HCT116 (cell line): ENCODE data around the gene BOD1L1. TPM values are rescaled to one million over a fixed set of nuclear protein-coding genes. Genes with fewer than 3 reads are reported as not detected.

ENCODE experiments used
- ATAC-seq: fragments of 200-7000 bp; cut with Tn5 transposase; 2 replicates; pipeline ENCODE4 v1.9.1; 2020; ENCODE audit warnings: mild to moderate bottlenecking, moderate library complexity
- BruUV-seq: library from RNA; stranded (reverse); fragments of 400-500 nt; replicated peaks from 2 replicates; lab custom pipeline; 2021; lab: Mats Ljungman, UMichigan
- CTCF ChIA-PET: fragments of 300-600 bp; sonication (Branson Sonifier 250); formaldehyde crosslinking; loops from one replicate; lab custom pipeline; 2021; ENCODE audit warnings: antibody characterized with exemption; lab: Charles Lee
- POLR2A ChIA-PET: fragments of 300-600, 350-600 bp; sonication (Branson Sonifier 250); formaldehyde crosslinking; loops from one replicate; lab custom pipeline; 2021; ENCODE audit warnings: antibody characterized with exemption; lab: Charles Lee
- RAD21 ChIA-PET, 2 experiments: fragments of 300-600 bp; sonication (Branson Sonifier 250); formaldehyde crosslinking; loops; one replicate each; lab custom pipeline; 2023; ENCODE audit warnings: low total read pairs in 2 of 2; ENCODE audit not compliant: uncharacterized antibody in 2 of 2, unreplicated experiment in 2 of 2, low non-redundant PET in 1 of 2; lab: Charles Lee
- DNase-seq: peaks from one replicate; pipeline ENCODE4 v3.0.0-alpha.2; 2010; ENCODE audit warnings: low read depth, low spot score
- H2AFZ ChIP-seq: fragments of 200-600 bp; shearing (Covaris generic), sonication (generic); 2 replicates; pipeline ENCODE4 v1.6.1; 2017; ENCODE audit warnings: low read depth, mixed run types, mixed read lengths, antibody characterized with exemption, low read length; ENCODE audit not compliant: poor library complexity, severe bottlenecking
- H3K27ac ChIP-seq: 2 replicates; pipeline ENCODE4 v1.5.1; 2012; ENCODE audit warnings: low read depth, low read length
- H3K27me3 ChIP-seq: fragments of 200-600 bp; sonication (generic); 2 replicates; pipeline ENCODE4 v1.6.1; 2016; ENCODE audit warnings: mixed run types, low read length, mixed read lengths; ENCODE audit not compliant: insufficient read depth
- H3K36me3 ChIP-seq, 2 experiments: fragments of 200-500 bp in 1 of 2; fragments of 200-600 bp in 1 of 2; sonication (Bioruptor generic) in 1 of 2; sonication (generic) in 1 of 2; 2 replicates each; pipeline versions ENCODE4 v1.5.1 to v1.6.1; 2014 to 2016; ENCODE audit warnings: low read length in 2 of 2, inconsistent platforms in 1 of 2, mixed read lengths in 1 of 2, mixed run types in 1 of 2; ENCODE audit not compliant: insufficient read depth in 2 of 2, control insufficient read depth in 1 of 2
- H3K4me1 ChIP-seq, 2 experiments: fragments of 200-600 bp in 1 of 2; sonication (generic) in 1 of 2; 2 replicates each; pipeline versions ENCODE4 v1.5.1 to v1.6.1; 2012 to 2017; ENCODE audit warnings: low read length in 2 of 2, inconsistent platforms in 1 of 2, mild to moderate bottlenecking in 1 of 2, mixed read lengths in 1 of 2, mixed run types in 1 of 2, moderate library complexity in 1 of 2; ENCODE audit not compliant: insufficient read depth in 2 of 2, control insufficient read depth in 1 of 2
- H3K4me2 ChIP-seq: fragments of 200-600 bp; sonication (generic); 2 replicates; pipeline ENCODE4 v1.6.1; 2017; ENCODE audit warnings: mixed run types, low read length, mixed read lengths
- H3K4me3 ChIP-seq, 2 experiments: fragments of 200-600 bp in 1 of 2; sonication (generic) in 1 of 2; replicated peaks in 1 of 2; 2 replicates each; pipeline ENCODE4 v1.5.1; 2011 to 2016; ENCODE audit warnings: low read length in 2 of 2, control low read depth in 1 of 2, low read depth in 1 of 2, mild to moderate bottlenecking in 1 of 2, mixed read lengths in 1 of 2, mixed run types in 1 of 2
- H3K79me2 ChIP-seq: fragments of 200-600 bp; sonication (generic); 2 replicates; pipeline ENCODE4 v1.6.1; 2017; ENCODE audit warnings: mild to moderate bottlenecking, mixed run types, low read length, moderate library complexity, mixed read lengths; ENCODE audit not compliant: insufficient read depth
- H3K9ac ChIP-seq: fragments of 200-600 bp; sonication (generic); 2 replicates; pipeline ENCODE4 v1.6.1; 2016; ENCODE audit warnings: low read length, mixed read lengths
- H3K9me2 ChIP-seq: fragments of 200-600 bp; sonication (generic), shearing (Covaris generic); 2 replicates; pipeline ENCODE4 v1.6.1; 2017; ENCODE audit warnings: mixed run types, mild to moderate bottlenecking, moderate library complexity; ENCODE audit not compliant: insufficient read depth
- H3K9me3 ChIP-seq, 2 experiments: fragments of 200-500 bp in 1 of 2; fragments of 200-600 bp in 1 of 2; sonication (Bioruptor generic) in 1 of 2; sonication (generic) in 1 of 2; 2 replicates each; pipeline ENCODE4 v1.6.1; 2014 to 2017; ENCODE audit warnings: low read length in 2 of 2, mixed read lengths in 2 of 2, inconsistent platforms in 1 of 2, low read depth in 1 of 2, mild to moderate bottlenecking in 1 of 2, mixed run types in 1 of 2, moderate library complexity in 1 of 2; ENCODE audit not compliant: control insufficient read depth in 1 of 2, insufficient read depth in 1 of 2
- H4K20me1 ChIP-seq: fragments of 200-600 bp; sonication (generic), shearing (Covaris generic); 2 replicates; pipeline ENCODE4 v1.6.1; 2017; ENCODE audit warnings: mixed run types, mild to moderate bottlenecking, moderate library complexity; ENCODE audit not compliant: insufficient read depth
- CBX3 ChIP-seq: IDR thresholded peaks from 2 replicates; pipeline ENCODE4 v1.6.1; 2012; ENCODE audit warnings: low read depth
- CEBPB ChIP-seq: IDR thresholded peaks from 2 replicates; pipeline ENCODE4 v1.6.1; 2012; ENCODE audit warnings: low read depth
- ELF1 ChIP-seq: IDR thresholded peaks from 2 replicates; pipeline ENCODE4 v1.6.1; 2012; ENCODE audit warnings: low read depth, borderline replicate concordance
- FOSL1 ChIP-seq: IDR thresholded peaks from 2 replicates; pipeline ENCODE4 v1.6.1; 2012; ENCODE audit warnings: low read depth
- JUND ChIP-seq: IDR thresholded peaks from 2 replicates; pipeline ENCODE4 v1.6.1; 2012
- POLR2AphosphoS5 ChIP-seq: IDR thresholded peaks from 2 replicates; pipeline ENCODE4 v1.6.1; 2011; ENCODE audit warnings: mild to moderate bottlenecking, low read depth, low read length, moderate library complexity
- RAD21 ChIP-seq: IDR thresholded peaks from 2 replicates; pipeline ENCODE4 v1.6.1; 2012; ENCODE audit warnings: low read depth, mild to moderate bottlenecking
- SIN3A ChIP-seq: IDR thresholded peaks from 2 replicates; pipeline ENCODE4 v1.6.1; 2012; ENCODE audit warnings: low read depth
- SRF ChIP-seq: IDR thresholded peaks from 2 replicates; pipeline ENCODE4 v1.6.1; 2012; ENCODE audit warnings: low read depth
- TCF7L2 ChIP-seq: IDR thresholded peaks from 2 replicates; pipeline ENCODE4 v1.7.0; 2011; ENCODE audit warnings: borderline replicate concordance, inconsistent platforms; ENCODE audit not compliant: insufficient read depth, insufficient read length; ENCODE audit errors: extremely low read depth
- YY1 ChIP-seq: IDR thresholded peaks from 2 replicates; pipeline ENCODE4 v1.6.1; 2011; ENCODE audit warnings: low read length, low read depth, moderate library complexity, mild to moderate bottlenecking; ENCODE audit not compliant: insufficient replicate concordance; ENCODE audit errors: extremely low read depth
- ZNF274 ChIP-seq: fragments of 200-500 bp; sonication (Bioruptor generic); IDR thresholded peaks from 2 replicates; pipeline ENCODE4 v1.6.1; 2014; ENCODE audit warnings: mild to moderate bottlenecking, low read depth, low read length, inconsistent platforms
- intact Hi-C: fragments of 100-400 bp; cut with micrococcal nuclease; formaldehyde crosslinking; loops from 2 replicates; pipeline ENCODE4 v1.10.0; 2022
- total RNA-seq: library from RNA; stranded (reverse); gene quantifications from one replicate; pipeline ENCODE4 v1.2.1, GENCODE V29; 2021; ENCODE audit not compliant: unreplicated experiment
- TF ChIP-seq, protein P1 (sequence below): IDR thresholded peaks from 2 replicates; pipeline ENCODE4 v1.6.1; 2012; ENCODE audit warnings: low read depth
- TF ChIP-seq, protein P2 (sequence below): IDR thresholded peaks from 2 replicates; pipeline ENCODE4 v1.6.1; 2011; ENCODE audit warnings: mild to moderate bottlenecking, low read length, moderate library complexity; ENCODE audit not compliant: insufficient replicate concordance; ENCODE audit errors: extremely low read depth
- TF ChIP-seq, protein P3 (sequence below): IDR thresholded peaks from 2 replicates; pipeline ENCODE4 v1.6.1; 2012

Gene BOD1L1
- total RNA-seq, 1 experiment from 2014 or later: 22.4 TPM

DNA sequence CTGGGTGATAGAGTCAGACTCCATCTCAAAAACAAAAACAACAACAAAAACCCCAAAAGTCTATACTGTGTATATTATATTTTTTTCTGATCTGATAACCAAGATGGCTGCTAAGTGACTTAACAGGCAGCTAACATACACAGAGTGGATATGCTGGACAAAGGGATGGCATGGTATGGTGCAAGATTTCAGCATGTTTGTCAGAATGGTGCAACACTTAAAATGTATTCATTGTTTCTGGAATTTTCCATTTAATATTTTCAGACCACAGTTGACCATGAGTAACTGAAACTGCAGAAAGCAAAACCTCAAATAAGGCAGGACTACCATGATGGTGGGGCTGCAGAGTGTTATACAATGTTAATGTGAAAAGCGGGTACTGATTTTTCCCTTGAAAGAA is 6.1 kb upstream of the BOD1L1 start:
- H3K79me2 ChIP-seq: no peaks in the 10 kb centered on the region
- ChIA-PET RAD21 (no interaction called here), POLR2A (no interaction called here), CTCF (no interaction called here)
- no peak overlapping the region for H3K4me3 ChIP-seq
- BruUV-seq: no TSS peak
- no peak for ATAC-seq
- peaks cover 0 to 2% of the 10 kb centered on the region in 2 experiments; a peak in 2 of 4 replicates for H3K4me1 ChIP-seq
- no peaks in the 10 kb centered on the region for H3K36me3 ChIP-seq
- intact Hi-C loops: loop anchor here (1.0 kb wide), 1 partner anchor 49 kb away; no protein-coding TSS in a partner anchor
- no peak overlapping the region for H2AFZ ChIP-seq
- no peak for DNase-seq
- TF ChIP-seq FOSL1 (no peak), POLR2AphosphoS5 (no peak), ELF1 (no peak), RAD21 (no peak)
- no peaks in the 10 kb centered on the region for H4K20me1 ChIP-seq
- H3K27ac ChIP-seq: no peak overlapping the region
- no peak overlapping the region for H3K9ac ChIP-seq
- no peak overlapping the region for H3K4me2 ChIP-seq
- no peaks in the 10 kb centered on the region; the same call in 1 of the 2 replicates for H3K27me3 ChIP-seq
- H3K9me3 ChIP-seq: no peaks in the 10 kb centered on the region
- no peaks in the 10 kb centered on the region for H3K9me2 ChIP-seq

DNA sequence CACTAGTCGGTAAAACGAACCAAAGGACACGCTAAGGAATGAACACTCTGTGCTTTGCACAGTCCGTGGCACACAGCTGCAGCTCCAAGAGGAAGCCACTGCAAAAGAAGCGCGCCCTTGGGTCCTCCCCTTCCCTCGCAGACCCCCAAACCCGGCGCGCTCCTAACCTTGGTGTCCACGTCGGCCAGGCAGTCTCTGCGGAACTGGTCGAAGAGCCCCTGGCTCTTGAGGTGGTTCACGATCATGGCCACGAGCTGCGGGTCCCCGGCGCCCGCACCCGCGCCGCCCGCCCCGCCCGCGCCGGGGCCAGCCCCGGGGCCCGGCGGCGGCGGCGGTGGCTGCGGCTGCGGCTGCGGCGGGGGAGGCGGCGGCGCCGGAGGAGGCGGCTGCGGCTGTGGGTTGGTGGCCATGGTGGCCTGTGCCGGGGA is 333 bp downstream of the BOD1L1 start:
- no peaks in the 10 kb centered on the region for H3K27me3 ChIP-seq
- H3K36me3 ChIP-seq: no peaks in the 10 kb centered on the region
- peak overlapping the region; percentile 59; the same call in 1 of the 2 replicates for H3K27ac ChIP-seq
- intact Hi-C loops: loop anchor here (10.0 kb wide), 1 partner anchor 1378 kb away; the partner anchor contains the start of gene CPEB2
- H3K4me1 ChIP-seq: peaks cover 9 to 22% of the 10 kb centered on the region in 2 experiments
- ChIA-PET RAD21 (no interaction called here), CTCF (interaction anchor here (2.0 kb wide), 1 partner anchor 27 kb away, joined by 8 read pairs; no protein-coding TSS in a partner anchor), POLR2A (no interaction called here)
- H3K4me2 ChIP-seq: peak overlapping the region; percentile 79
- H3K9ac ChIP-seq: peak overlapping the region; percentile 73
- no peaks in the 10 kb centered on the region for H3K9me2 ChIP-seq
- H2AFZ ChIP-seq: no peak overlapping the region
- H3K79me2 ChIP-seq: peaks cover 48% of the 10 kb centered on the region
- no peaks in the 10 kb centered on the region for H4K20me1 ChIP-seq
- DNase-seq: no peak
- ATAC-seq: no peak; the same call in 1 of the 2 replicates
- no TSS peak for BruUV-seq
- H3K4me3 ChIP-seq: peak overlapping the region; percentile 80 to 92
- H3K9me3 ChIP-seq: no peaks in the 10 kb centered on the region
- TF ChIP-seq POLR2AphosphoS5 (no peak), RAD21 (no peak), CBX3 (no peak), ZNF274 (no peak), SRF (no peak), SIN3A (no peak), JUND (no peak), CEBPB (no peak), TCF7L2 (no peak), YY1 (no peak)
- TF ChIP-seq, protein P1, sequence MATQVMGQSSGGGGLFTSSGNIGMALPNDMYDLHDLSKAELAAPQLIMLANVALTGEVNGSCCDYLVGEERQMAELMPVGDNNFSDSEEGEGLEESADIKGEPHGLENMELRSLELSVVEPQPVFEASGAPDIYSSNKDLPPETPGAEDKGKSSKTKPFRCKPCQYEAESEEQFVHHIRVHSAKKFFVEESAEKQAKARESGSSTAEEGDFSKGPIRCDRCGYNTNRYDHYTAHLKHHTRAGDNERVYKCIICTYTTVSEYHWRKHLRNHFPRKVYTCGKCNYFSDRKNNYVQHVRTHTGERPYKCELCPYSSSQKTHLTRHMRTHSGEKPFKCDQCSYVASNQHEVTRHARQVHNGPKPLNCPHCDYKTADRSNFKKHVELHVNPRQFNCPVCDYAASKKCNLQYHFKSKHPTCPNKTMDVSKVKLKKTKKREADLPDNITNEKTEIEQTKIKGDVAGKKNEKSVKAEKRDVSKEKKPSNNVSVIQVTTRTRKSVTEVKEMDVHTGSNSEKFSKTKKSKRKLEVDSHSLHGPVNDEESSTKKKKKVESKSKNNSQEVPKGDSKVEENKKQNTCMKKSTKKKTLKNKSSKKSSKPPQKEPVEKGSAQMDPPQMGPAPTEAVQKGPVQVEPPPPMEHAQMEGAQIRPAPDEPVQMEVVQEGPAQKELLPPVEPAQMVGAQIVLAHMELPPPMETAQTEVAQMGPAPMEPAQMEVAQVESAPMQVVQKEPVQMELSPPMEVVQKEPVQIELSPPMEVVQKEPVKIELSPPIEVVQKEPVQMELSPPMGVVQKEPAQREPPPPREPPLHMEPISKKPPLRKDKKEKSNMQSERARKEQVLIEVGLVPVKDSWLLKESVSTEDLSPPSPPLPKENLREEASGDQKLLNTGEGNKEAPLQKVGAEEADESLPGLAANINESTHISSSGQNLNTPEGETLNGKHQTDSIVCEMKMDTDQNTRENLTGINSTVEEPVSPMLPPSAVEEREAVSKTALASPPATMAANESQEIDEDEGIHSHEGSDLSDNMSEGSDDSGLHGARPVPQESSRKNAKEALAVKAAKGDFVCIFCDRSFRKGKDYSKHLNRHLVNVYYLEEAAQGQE: no peak
- TF ChIP-seq, protein P2, sequence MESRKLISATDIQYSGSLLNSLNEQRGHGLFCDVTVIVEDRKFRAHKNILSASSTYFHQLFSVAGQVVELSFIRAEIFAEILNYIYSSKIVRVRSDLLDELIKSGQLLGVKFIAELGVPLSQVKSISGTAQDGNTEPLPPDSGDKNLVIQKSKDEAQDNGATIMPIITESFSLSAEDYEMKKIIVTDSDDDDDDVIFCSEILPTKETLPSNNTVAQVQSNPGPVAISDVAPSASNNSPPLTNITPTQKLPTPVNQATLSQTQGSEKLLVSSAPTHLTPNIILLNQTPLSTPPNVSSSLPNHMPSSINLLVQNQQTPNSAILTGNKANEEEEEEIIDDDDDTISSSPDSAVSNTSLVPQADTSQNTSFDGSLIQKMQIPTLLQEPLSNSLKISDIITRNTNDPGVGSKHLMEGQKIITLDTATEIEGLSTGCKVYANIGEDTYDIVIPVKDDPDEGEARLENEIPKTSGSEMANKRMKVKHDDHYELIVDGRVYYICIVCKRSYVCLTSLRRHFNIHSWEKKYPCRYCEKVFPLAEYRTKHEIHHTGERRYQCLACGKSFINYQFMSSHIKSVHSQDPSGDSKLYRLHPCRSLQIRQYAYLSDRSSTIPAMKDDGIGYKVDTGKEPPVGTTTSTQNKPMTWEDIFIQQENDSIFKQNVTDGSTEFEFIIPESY: no peak
- TF ChIP-seq, protein P3, sequence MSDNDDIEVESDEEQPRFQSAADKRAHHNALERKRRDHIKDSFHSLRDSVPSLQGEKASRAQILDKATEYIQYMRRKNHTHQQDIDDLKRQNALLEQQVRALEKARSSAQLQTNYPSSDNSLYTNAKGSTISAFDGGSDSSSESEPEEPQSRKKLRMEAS: no peak
